HG03575 (cell line): ENCODE measurements around the gene TXLNG.
"Not testable (repeated sequence)": the region's sequence is repeated elsewhere in the genome, so short reads cannot be mapped to it uniquely, and the experiment has no call there.

Source experiments
- ATAC-seq: cut with Tn5 transposase; IDR thresholded peaks from one replicate; pipeline ENCODE4 v1.9.1; 2021; ENCODE audit not compliant: unreplicated experiment, insufficient number of reproducible peaks, low FRiP score; ENCODE audit errors: extremely low read depth

The TXLNG gene

DNA sequence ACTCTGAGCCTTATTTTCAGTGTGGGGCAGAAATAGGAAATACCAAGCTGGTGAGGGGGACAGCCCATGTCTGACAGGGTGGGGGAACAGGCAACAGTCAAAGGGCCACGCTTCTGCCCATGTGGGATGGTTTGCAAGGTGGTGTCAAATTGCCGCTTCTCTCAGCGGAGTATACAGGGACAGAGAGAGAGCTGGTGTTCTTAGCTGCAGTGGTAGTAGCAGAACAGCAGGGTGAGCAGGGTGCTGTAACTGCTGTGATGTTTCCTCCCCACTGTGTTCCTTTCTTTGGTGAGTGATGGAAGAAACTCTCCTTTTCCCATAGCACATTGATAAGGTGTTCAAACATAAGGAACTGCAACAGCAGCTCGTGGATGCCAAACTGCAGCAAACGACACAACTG, 46.0 kb downstream of the TXLNG start:
- no peak for ATAC-seq

DNA sequence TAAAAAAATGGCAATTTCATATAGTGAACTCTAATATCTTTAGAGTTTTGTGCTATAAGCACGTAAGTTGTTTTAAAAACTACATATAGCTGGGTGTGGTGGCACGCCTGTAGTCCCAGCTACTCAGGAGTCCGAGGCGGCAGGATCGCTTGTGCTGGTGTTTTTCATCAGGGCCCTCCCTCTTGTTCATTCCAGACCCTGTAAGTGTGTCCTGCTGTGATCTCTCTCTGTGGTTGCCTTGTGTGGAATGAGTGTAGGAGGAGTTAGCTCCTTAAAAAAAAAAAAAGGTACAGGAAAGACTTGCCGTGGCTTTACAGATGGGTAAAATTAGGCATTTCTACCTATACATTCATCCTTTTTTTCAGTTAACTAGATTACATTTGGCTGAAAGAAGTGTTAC, 48.5 kb downstream of the TXLNG start:
- no peak for ATAC-seq

GRCh38 chrX:16836371-16836770, 50.1 kb downstream of the TXLNG start:
- no peak for ATAC-seq

GRCh38 chrX:16838202-16839066, 52.2 kb downstream of the TXLNG start:
- no peak for ATAC-seq

DNA sequence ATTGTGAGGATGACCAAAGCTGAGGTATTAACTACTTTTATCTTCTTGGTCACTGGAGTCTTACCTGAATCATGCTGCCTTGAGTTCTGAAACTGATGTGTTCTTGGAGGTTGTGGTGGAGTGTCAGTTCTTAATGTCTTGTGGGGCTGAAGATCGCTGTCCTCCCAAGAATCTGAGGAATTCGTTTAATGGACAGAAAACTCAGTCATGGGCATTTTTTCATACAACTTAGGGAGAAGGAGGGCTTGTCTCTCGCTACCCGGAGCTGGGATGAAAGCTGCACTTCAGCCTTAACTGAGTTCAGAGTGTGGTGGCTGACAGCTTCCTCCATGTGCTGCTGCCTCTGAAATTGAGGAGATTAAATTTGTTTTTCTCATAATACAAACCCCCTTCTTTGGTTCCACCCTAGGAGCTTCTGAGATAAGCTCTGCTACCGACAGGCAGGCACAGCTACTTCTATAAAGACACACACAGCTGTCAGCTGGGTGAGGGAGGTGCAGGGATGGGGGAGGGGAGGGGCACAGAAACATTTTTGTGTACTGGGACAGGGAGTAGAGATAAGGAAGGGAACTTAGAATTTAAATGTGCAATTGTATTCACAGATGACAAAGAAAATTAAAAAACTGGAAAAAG, 53.1 kb downstream of the TXLNG start:
- no peak for ATAC-seq

DNA sequence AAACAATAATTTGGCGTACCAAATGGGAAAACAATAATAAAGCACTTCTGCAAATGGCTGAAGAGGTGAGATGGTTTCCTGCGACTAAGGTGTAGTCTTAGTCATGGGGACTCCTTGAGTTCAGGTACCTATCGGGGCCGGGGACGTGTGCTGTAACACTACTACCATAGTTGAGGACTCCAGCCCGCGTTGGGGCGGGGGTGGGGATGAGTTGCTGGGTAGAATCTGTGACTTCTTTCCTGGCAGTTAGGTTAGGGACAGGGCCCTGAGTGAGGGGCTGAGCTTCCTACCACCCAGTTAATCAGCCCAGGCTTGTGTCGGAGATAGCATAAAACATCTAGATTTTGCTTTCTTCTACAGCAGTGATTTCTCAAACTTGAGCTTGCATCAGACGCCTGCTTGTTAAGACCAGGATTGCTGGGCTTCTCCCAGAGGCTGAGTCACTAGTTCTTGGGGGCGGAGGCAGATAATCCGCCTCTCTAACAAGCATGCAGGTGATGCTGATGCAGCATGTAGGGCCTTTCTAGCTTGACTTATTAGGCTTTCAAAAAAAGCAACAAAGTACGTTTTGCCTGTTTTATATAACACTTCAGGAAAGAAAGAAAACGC, 53.7 kb downstream of the TXLNG start:
- no peak for ATAC-seq

DNA sequence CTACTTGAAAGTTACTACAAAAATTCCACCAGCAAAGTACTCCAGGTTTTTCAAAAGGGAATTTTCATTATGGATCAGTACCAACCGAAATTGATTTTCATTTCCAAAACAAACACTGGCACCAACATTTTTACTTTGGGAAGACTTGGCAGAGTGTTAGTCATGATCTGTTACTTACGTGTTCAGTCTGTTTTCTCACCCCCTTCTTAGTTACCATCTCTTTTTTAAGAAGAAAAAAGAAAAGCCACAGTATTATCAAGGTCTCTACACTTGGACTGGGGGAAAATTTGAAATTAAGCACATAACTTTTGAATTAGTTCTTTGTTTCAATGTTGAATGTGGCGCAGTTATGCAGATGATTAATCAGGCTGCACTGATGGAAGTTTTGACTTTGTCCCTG, 56.4 kb downstream of the TXLNG start:
- no peak for ATAC-seq

DNA sequence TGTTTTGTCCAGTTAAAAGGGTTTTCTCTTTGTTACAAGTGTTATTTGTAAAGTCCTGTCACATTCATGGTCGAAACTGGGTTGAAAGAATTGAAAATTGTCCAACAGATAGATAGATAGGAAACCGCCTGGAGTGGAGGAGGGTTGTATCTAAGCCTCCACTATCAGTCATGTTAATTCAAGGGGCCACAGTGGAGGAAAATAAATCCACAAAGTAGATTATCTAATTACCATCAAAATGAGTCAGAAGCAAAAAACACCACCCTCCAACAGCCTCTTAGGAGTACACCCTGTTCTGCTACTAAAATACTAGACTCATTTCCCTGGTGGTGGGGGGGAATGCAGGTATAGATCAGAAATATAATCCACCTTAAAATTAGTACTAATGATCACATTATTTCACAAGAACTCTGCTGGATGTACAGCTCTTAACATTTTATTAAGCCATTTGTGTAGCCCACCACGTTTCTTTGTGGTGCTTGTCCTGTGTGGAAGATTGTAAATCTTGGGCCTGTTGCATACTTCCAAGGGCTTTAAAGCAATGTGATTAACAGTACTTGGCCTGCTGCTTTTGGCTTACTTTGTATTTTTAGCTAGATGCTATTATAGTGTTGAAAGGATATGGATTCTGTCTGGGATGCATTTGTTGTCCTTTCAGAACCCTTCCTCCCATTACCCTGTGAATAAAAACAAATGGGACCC, 57.1 kb downstream of the TXLNG start:
- no peak for ATAC-seq

GRCh38 chrX:16845686-16846085, 59.4 kb downstream of the TXLNG start:
- no peak for ATAC-seq

GRCh38 chrX:16848541-16848940, 62.3 kb downstream of the TXLNG start:
- ATAC-seq, result no peak

DNA sequence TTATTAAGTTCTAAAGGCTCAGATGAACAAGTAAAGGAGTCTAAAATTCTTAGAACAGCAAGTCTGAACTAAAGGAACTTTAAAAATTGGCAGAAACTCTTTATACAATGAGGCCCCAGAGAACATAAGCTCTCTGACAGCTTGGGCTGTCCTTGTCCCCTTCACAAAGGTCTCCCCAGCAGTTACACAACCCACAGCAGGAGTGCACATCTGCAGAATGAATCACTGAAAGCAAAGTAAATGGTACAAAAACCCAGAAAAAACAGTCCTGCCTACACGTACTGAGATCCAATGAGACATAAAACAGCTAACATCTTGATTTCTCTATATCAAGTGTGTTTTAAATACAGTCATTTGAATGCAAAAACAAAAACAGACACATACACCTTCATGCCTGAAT, 65.2 kb downstream of the TXLNG start:
- ATAC-seq, result no peak

DNA sequence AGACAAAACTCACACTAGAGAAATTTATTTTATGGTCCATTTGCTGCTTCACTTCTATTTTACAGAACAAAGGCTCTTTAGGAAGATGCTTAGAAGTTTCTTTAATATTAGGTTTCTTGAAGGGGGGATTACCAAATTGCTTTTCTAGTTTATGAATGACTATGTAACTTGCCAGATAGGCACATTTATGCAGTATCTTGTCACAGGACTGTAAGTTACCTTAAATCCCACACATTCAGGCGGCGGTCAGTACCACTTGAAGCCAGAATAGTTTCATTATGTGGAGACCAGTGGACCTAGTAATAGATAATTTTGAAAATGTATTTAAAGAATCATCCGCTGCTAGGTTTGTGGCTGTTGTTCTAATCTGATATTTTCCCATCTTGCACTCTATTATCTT, 65.6 kb downstream of the TXLNG start:
- ATAC-seq, result no peak

GRCh38 chrX:16852617-16853179, 66.4 kb downstream of the TXLNG start:
- no peak for ATAC-seq

DNA sequence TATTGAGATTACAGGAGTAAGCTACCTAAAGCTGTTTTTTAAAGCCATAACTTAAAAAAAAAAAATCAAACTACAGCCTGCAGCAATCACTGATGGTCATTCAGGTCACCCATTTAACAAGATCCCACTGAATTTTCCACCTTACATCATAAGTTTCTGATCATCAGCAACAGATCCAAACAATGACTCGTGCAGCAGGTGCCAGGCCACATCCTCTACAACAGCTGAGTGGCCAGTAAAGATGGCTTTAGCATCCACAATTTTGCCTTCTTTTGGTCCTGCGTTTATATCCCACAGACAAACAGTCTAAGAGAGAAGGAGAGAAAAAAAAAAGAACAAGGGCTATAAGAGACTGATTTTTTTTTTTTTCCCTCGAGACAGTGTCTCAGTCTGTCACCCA, 67.3 kb downstream of the TXLNG start:
- ATAC-seq, result no peak

DNA sequence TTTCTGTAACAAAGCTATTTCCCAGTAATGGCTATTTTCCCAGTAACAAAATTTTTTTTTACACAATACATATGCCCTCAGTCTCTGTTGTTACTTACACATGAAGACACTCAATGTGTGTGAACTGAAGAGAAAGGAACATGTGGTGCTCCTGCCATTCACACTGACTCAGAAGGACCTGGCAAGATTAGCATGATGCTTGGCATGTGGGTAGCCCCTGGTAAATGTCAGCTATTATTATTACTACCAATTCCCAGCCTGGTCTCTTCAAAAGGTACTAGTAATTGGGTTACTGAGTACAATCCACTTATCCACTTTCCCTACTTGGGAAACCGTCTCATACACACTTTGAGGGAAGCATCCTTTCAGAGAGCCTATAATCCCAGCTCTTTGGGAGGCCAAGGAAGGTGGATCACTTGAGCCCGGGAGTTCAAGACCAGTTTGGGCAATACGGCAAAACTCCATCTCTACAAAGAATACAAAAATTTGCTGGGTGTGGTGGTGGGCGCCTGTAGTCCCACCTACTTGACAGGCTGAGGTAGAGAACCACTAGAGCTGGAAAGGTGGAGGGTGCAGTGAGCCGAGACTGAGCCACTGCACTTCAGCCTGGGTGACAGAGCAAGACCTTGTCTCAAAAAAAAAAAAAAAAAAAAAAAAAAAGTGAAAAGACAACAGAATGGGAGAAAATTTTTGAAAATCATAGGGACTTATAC, 69.3 kb downstream of the TXLNG start:
- no peak for ATAC-seq

GRCh38 chrX:16856076-16856404, 69.8 kb downstream of the TXLNG start:
- ATAC-seq, result not testable (repeated sequence)

- ATAC-seq, result no peak
Observed at GRCh38 chrX:16856744-16857143, 70.5 kb downstream of the TXLNG start.

- no peak for ATAC-seq
Observed at GRCh38 chrX:16862829-16863228, 76.6 kb downstream of the TXLNG start.

DNA sequence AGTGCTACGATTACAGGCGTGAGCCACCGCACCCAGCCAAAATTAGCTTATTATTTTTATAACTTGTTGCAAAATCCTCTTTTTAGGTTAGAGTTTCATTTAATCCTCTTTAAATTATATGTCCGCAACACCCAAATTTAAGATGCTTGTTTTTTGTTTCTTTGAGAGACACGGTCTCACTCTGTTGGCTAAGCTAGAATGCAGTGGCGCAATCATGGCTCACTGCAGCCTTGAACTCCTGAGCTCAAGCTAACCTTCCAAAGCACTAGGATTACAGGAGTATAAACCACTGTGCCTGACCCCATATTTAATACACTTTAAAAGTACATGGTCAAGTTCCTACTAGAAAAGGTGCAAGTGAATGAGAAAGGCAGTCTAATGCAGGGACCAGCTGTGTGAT, 81.7 kb downstream of the TXLNG start:
- no peak for ATAC-seq
